WTC11 (cell line): ENCODE measurements around the gene ISLR. TPM values are rescaled to one million over a fixed set of nuclear protein-coding genes. Genes with fewer than 3 reads are reported as not detected.

Experiments
- ATAC-seq: fragments of 200-7000 bp; cut with Tn5 transposase; 2 replicates; pipeline ENCODE4 v1.10.0; 2021; ENCODE audit warnings: mild to moderate bottlenecking, moderate library complexity
- CTCF ChIA-PET: fragments of 300-600 bp; sonication (Branson Sonifier 250); formaldehyde crosslinking; loops from one replicate; lab custom pipeline; 2021; ENCODE audit warnings: antibody characterized with exemption; lab: Charles Lee
- POLR2A ChIA-PET: fragments of 350-600 bp; sonication (Branson Sonifier 250); formaldehyde crosslinking; loops from one replicate; lab custom pipeline; 2021; ENCODE audit warnings: antibody characterized with exemption; lab: Charles Lee
- DNase-seq: peaks from one replicate; pipeline ENCODE4 v3.0.0; 2021; ENCODE audit warnings: low spot score
- H3K27ac Mint-ChIP-seq: 2 replicates; pipeline ENCODE4 v1.8.0; 2021; ENCODE audit warnings: mixed read lengths
- H3K27me3 Mint-ChIP-seq: 2 replicates; pipeline ENCODE4 v1.8.0; 2021; ENCODE audit warnings: low read depth, mild to moderate bottlenecking, moderate library complexity, mixed read lengths
- H3K36me3 Mint-ChIP-seq: 2 replicates; pipeline ENCODE4 v1.8.0; 2021; ENCODE audit warnings: mixed read lengths
- H3K4me1 Mint-ChIP-seq: 2 replicates; pipeline ENCODE4 v1.8.0; 2022; ENCODE audit warnings: mixed read lengths
- H3K4me3 Mint-ChIP-seq: 2 replicates; pipeline ENCODE4 v1.8.0; 2021; ENCODE audit warnings: mild to moderate bottlenecking, moderate library complexity, mixed read lengths
- H3K9me3 Mint-ChIP-seq: 2 replicates; pipeline ENCODE4 v1.8.0; 2021; ENCODE audit warnings: mixed read lengths
- CREB1 ChIP-seq: sonication (generic); formaldehyde crosslinking; IDR thresholded peaks from 2 replicates; pipeline ENCODE4 v1.8.0; 2023; ENCODE audit warnings: mild to moderate bottlenecking, missing genetic modification reagents
- CTCF ChIP-seq: fragments of 200-600 bp; IDR thresholded peaks from 2 replicates; pipeline ENCODE4 v1.8.0; 2022; ENCODE audit warnings: antibody characterized with exemption
- FOXP1 ChIP-seq: sonication (generic); formaldehyde crosslinking; IDR thresholded peaks from 2 replicates; pipeline ENCODE4 v1.8.0; 2022; ENCODE audit warnings: missing genetic modification reagents, mild to moderate bottlenecking, moderate library complexity, borderline replicate concordance
- GTF2I ChIP-seq: fragments of 250-450 bp; sonication (Bioruptor Pico); conservative IDR thresholded peaks from 2 replicates; pipeline ENCODE4 v1.4.0; 2021; ENCODE audit warnings: mild to moderate bottlenecking
- KAT7 ChIP-seq: sonication (generic); formaldehyde crosslinking; IDR thresholded peaks from 2 replicates; pipeline ENCODE4 v1.8.1; 2023; ENCODE audit warnings: missing genetic modification reagents, mild to moderate bottlenecking, borderline replicate concordance
- MAX ChIP-seq: sonication (generic); formaldehyde crosslinking; IDR thresholded peaks from 2 replicates; pipeline ENCODE4 v1.8.0; 2022; ENCODE audit warnings: mild to moderate bottlenecking, missing genetic modification reagents
- SMAD4 ChIP-seq: sonication (generic); formaldehyde crosslinking; IDR thresholded peaks from 2 replicates; pipeline ENCODE4 v1.8.0; 2022; ENCODE audit warnings: mild to moderate bottlenecking, missing genetic modification reagents
- SOX15 ChIP-seq: fragments of 250-450 bp; sonication (Bioruptor Pico); IDR thresholded peaks from 2 replicates; pipeline ENCODE4 v1.9.0; 2021; ENCODE audit warnings: mild to moderate bottlenecking
- SP1 ChIP-seq: sonication (generic); formaldehyde crosslinking; conservative IDR thresholded peaks from 2 replicates; pipeline ENCODE4 v1.8.1; 2022; ENCODE audit warnings: missing genetic modification reagents
- TP53 ChIP-seq: sonication (generic); formaldehyde crosslinking; IDR thresholded peaks from 2 replicates; pipeline ENCODE4 v1.8.1; 2023; ENCODE audit warnings: mild to moderate bottlenecking, missing genetic modification reagents
- ZNF219 ChIP-seq: sonication (generic); formaldehyde crosslinking; IDR thresholded peaks from 2 replicates; pipeline ENCODE4 v1.8.0; 2023; ENCODE audit warnings: missing genetic modification reagents, mild to moderate bottlenecking, borderline replicate concordance
- ZNF281 ChIP-seq: sonication (generic); formaldehyde crosslinking; IDR thresholded peaks from 2 replicates; pipeline ENCODE4 v1.8.0; 2023; ENCODE audit warnings: mild to moderate bottlenecking, missing genetic modification reagents
- ZNF416 ChIP-seq: fragments of 250-450 bp; sonication (Bioruptor Pico); IDR thresholded peaks from 2 replicates; pipeline ENCODE4 v1.9.0; 2021; ENCODE audit warnings: mild to moderate bottlenecking, inconsistent platforms
- ZNF423 ChIP-seq: fragments of 250-450 bp; sonication (Bioruptor Pico); IDR thresholded peaks from 2 replicates; pipeline ENCODE4 v2.1.2; 2022; ENCODE audit warnings: mild to moderate bottlenecking, moderate library complexity
- ZNF532 ChIP-seq: fragments of 250-450 bp; sonication (Bioruptor Pico); IDR thresholded peaks from 2 replicates; pipeline ENCODE4 v1.9.0; 2021; ENCODE audit warnings: mild to moderate bottlenecking, borderline replicate concordance
- total RNA-seq: library from RNA; stranded (reverse); gene quantifications from 3 replicates; pipeline ENCODE4 v1.2.3, GENCODE V29; 2021

ISLR gene
- total RNA-seq, 1 experiment from 2014 or later, result 0.63 TPM

GRCh38 chr15:74207652-74208440 is 34.3 kb downstream of the ISLR start:
- no peak overlapping the region for H3K27ac Mint-ChIP-seq
- H3K27me3 Mint-ChIP-seq, result peaks cover 20% of the 10 kb centered on the region
- H3K9me3 Mint-ChIP-seq, result no peaks in the 10 kb centered on the region
- H3K4me3 Mint-ChIP-seq, result no peak overlapping the region
- ATAC-seq, result no peak
- CTCF ChIA-PET, result interaction anchor here (1.5 to 2.1 kb wide), 3 partner anchors 75 to 107 kb away, joined by 4 to 6 read pairs (median 5); no protein-coding TSS in a partner anchor
- peaks cover 80% of the 10 kb centered on the region for H3K4me1 Mint-ChIP-seq
- POLR2A ChIA-PET, result no interaction called here
- H3K36me3 Mint-ChIP-seq, result peaks cover 8% of the 10 kb centered on the region; the same call in 1 of the 2 replicates
- no peak for TF ChIP-seq CTCF
- TF ChIP-seq GTF2I (CRISPR knock-in tag), result 0 out of 2 replicates have a peak, but pooled peaks have one; percentile 33
- TF ChIP-seq TP53 (CRISPR knock-in tag), result 0 out of 2 replicates have a peak, but pooled peaks have one; percentile 14
- TF ChIP-seq, all 79 proteins: peak for 2
- no peak for DNase-seq

- peaks cover 8% of the 10 kb centered on the region; the same call in 1 of the 2 replicates for H3K36me3 Mint-ChIP-seq
Measured at GRCh38 chr15:74208496-74208895, 35.0 kb downstream of the ISLR start.

GRCh38 chr15:74208901-74209559 is 35.5 kb downstream of the ISLR start:
- Mint-ChIP-seq H3K27me3 (peaks cover 20% of the 10 kb centered on the region), H3K4me1 (peaks cover 80% of the 10 kb centered on the region), H3K36me3 (peaks cover 8% of the 10 kb centered on the region; the same call in 1 of the 2 replicates), H3K4me3 (peak overlapping the region; percentile 44), H3K9me3 (no peaks in the 10 kb centered on the region), H3K27ac (peak overlapping the region; percentile 91)
- POLR2A ChIA-PET, result interaction anchor here (1.0 to 1.3 kb wide), 2 partner anchors 55 to 80 kb away, joined by 3 to 5 read pairs; no protein-coding TSS in a partner anchor
- ATAC-seq (peak; percentile 70), DNase-seq (peak; percentile 71)
- no peak for TF ChIP-seq ZNF532 (CRISPR knock-in tag)
- peak; percentile 3; the same call in 1 of the 2 replicates for TF ChIP-seq ZNF423
- no peak for TF ChIP-seq FOXP1
- TF ChIP-seq MAX, result peak; percentile 57; the same call in 1 of the 2 replicates
- TF ChIP-seq ZNF219 (CRISPR knock-in tag), result 0 out of 2 replicates have a peak, but pooled peaks have one; percentile 24
- peak; percentile 50; the same call in 1 of the 2 replicates for TF ChIP-seq ZNF281
- peak; percentile 41; the same call in 1 of the 2 replicates for TF ChIP-seq SP1
- TF ChIP-seq SOX15, result no peak
- 0 out of 2 replicates have a peak, but pooled peaks have one; percentile 42 for TF ChIP-seq SMAD4 (CRISPR knock-in tag)
- no peak for TF ChIP-seq CREB1 (CRISPR knock-in tag)
- TF ChIP-seq ZNF416 (CRISPR knock-in tag), result no peak
- CTCF ChIA-PET, result interaction anchor here (0.5 to 2.1 kb wide), 19 partner anchors 10 to 240 kb away, joined by 3 to 19 read pairs (median 4); no protein-coding TSS in a partner anchor

More at GRCh38 chr15:74208496-74208895, 35.0 kb downstream of the ISLR start:
- H3K9me3 Mint-ChIP-seq, result no peaks in the 10 kb centered on the region
- 0 out of 2 replicates have a peak, but pooled peaks have one; percentile 13 for TF ChIP-seq KAT7 (CRISPR knock-in tag)
- TF ChIP-seq TP53 (CRISPR knock-in tag), result no peak
- ChIA-PET POLR2A (interaction anchor here (1.0 to 1.3 kb wide), 2 partner anchors 56 to 80 kb away, joined by 3 to 5 read pairs; no protein-coding TSS in a partner anchor), CTCF (interaction anchor here (0.6 to 2.1 kb wide), 16 partner anchors 9 to 235 kb away, joined by 3 to 19 read pairs (median 4); no protein-coding TSS in a partner anchor)
- H3K4me1 Mint-ChIP-seq, result peaks cover 80% of the 10 kb centered on the region
- peak overlapping the region; percentile 91 for H3K27ac Mint-ChIP-seq
- DNase-seq (no peak), ATAC-seq (peak; percentile 23)
- peak overlapping the region; percentile 44; the same call in 1 of the 2 replicates for H3K4me3 Mint-ChIP-seq
- H3K27me3 Mint-ChIP-seq, result peaks cover 20% of the 10 kb centered on the region
